Activated naive CD4-positive, alpha-beta T cell treated with Interleukin-2 at 50 U/mL for 16 hours (primary cell): ENCODE results near the gene LMF1.

Experiments
- DNase-seq: peaks from one replicate; pipeline ENCODE4 v3.0.0-alpha.2; 2020

LMF1 gene

GRCh38 chr16:1002399-1003166 is 31.8 kb upstream of the LMF1 start:
- peak; percentile 89 for DNase-seq

- no peak for DNase-seq
These were observed 30.3 kb upstream of the LMF1 start for GRCh38 chr16:1001096-1001495.

GRCh38 chr16:1000608-1001007 is 29.8 kb upstream of the LMF1 start:
- no peak for DNase-seq

GRCh38 chr16:999677-1000076 is 28.9 kb upstream of the LMF1 start:
- DNase-seq = no peak

- DNase-seq = no peak
These were observed 27.8 kb upstream of the LMF1 start for GRCh38 chr16:998615-999014.

- peak; percentile 13 for DNase-seq
These were observed 27.4 kb upstream of the LMF1 start for GRCh38 chr16:998211-998610.

GRCh38 chr16:997440-998051 is 26.8 kb upstream of the LMF1 start:
- peak; percentile 65 for DNase-seq

GRCh38 chr16:996681-997080 is 25.9 kb upstream of the LMF1 start:
- DNase-seq = peak; percentile 31

GRCh38 chr16:995783-996182 is 25.0 kb upstream of the LMF1 start:
- DNase-seq = no peak

GRCh38 chr16:995087-995486 is 24.3 kb upstream of the LMF1 start:
- DNase-seq = no peak

- DNase-seq = no peak
These were observed 22.9 kb upstream of the LMF1 start for GRCh38 chr16:993731-994130.

- no peak for DNase-seq
These were observed 21.0 kb upstream of the LMF1 start for GRCh38 chr16:991773-992172.

- no peak for DNase-seq
These were observed 20.6 kb upstream of the LMF1 start for GRCh38 chr16:991345-991744.

- DNase-seq = no peak
These were observed 19.9 kb upstream of the LMF1 start for GRCh38 chr16:990516-991291.

GRCh38 chr16:989354-989814 is 18.6 kb upstream of the LMF1 start:
- DNase-seq = no peak

GRCh38 chr16:988471-989353 is 17.9 kb upstream of the LMF1 start:
- no peak for DNase-seq

- DNase-seq = no peak
These were observed 17.1 kb upstream of the LMF1 start for GRCh38 chr16:987906-988305.

GRCh38 chr16:986925-987582 is 16.3 kb upstream of the LMF1 start:
- DNase-seq = no peak

- no peak for DNase-seq
These were observed 15.6 kb upstream of the LMF1 start for GRCh38 chr16:986411-986810.

- DNase-seq = no peak
These were observed 15.0 kb upstream of the LMF1 start for GRCh38 chr16:985646-986400.
